OCI-LY3 (cell line): Measurements from ENCODE around the gene ACTL9.

Experiments
- H2AFZ ChIP-seq: fragments of 200-600, 300-600 bp; shearing (Covaris generic); 2 replicates; pipeline ENCODE4 v1.6.0; 2014; ENCODE audit warnings: antibody characterized with exemption, low read depth, low read length
- H3K27ac ChIP-seq: fragments of 200-600, 300-600 bp; sonication (generic); 2 replicates; pipeline ENCODE4 v1.5.1; 2014; ENCODE audit warnings: mild to moderate bottlenecking, low read length, moderate library complexity, mixed read lengths
- H3K27me3 ChIP-seq: fragments of 200-600, 300-600 bp; sonication (generic); 2 replicates; pipeline ENCODE4 v1.6.1; 2014; ENCODE audit warnings: low read depth, low read length, mixed read lengths
- H3K36me3 ChIP-seq: fragments of 200-600, 300-600 bp; sonication (generic); replicated peaks from 2 replicates; pipeline ENCODE3; 2014; ENCODE audit warnings: low read depth, low read length, mixed read lengths
- H3K4me1 ChIP-seq: fragments of 300-600, 200-600 bp; sonication (generic); 2 replicates; pipeline ENCODE4 v1.6.1; 2014; ENCODE audit warnings: low read length, mixed read lengths
- H3K4me2 ChIP-seq: fragments of 200-600, 300-600 bp; sonication (generic); 2 replicates; pipeline ENCODE4 v1.6.1; 2014; ENCODE audit warnings: low read length, mixed read lengths
- H3K4me3 ChIP-seq: fragments of 300-600, 200-600 bp; sonication (generic); 2 replicates; pipeline ENCODE4 v1.5.1; 2014; ENCODE audit warnings: antibody characterized with exemption, mild to moderate bottlenecking, low read length, moderate library complexity
- H3K79me2 ChIP-seq: fragments of 300-600, 200-600 bp; shearing (Covaris generic); 2 replicates; pipeline ENCODE4 v1.6.1; 2014; ENCODE audit warnings: mild to moderate bottlenecking, low read length, mixed read lengths
- H3K9ac ChIP-seq: fragments of 300-600, 200-600 bp; shearing (Covaris generic); 2 replicates; pipeline ENCODE4 v1.6.0; 2014; ENCODE audit warnings: mild to moderate bottlenecking, low read length, moderate library complexity
- H3K9me3 ChIP-seq: fragments of 200-600, 300-600 bp; shearing (Covaris generic); 2 replicates; pipeline ENCODE4 v1.6.1; 2014; ENCODE audit warnings: low read length, mixed read lengths; ENCODE audit not compliant: insufficient read depth
- H4K20me1 ChIP-seq: fragments of 200-600, 300-600 bp; sonication (generic); 2 replicates; pipeline ENCODE4 v1.6.1; 2016; ENCODE audit warnings: low read length, mixed read lengths; ENCODE audit not compliant: insufficient read depth
- CTCF ChIP-seq: fragments of 200-600, 300-600 bp; sonication (generic); IDR thresholded peaks from 2 replicates; pipeline ENCODE4 v1.5.1; 2014; ENCODE audit warnings: antibody characterized with exemption, low read length, low read depth
- EZH2phosphoT487 ChIP-seq: fragments of 200-600 bp; shearing (Covaris generic); IDR thresholded peaks from 2 replicates; pipeline ENCODE4 v1.6.1; 2018; ENCODE audit warnings: antibody characterized with exemption, mixed run types, low read depth

Gene ACTL9

GRCh38 chr19:8703223-8703622 lies 4.6 kb upstream of the ACTL9 start:
- Histone ChIP-seq H3K9me3 (no peaks in the 10 kb centered on the region), H4K20me1 (no peaks in the 10 kb centered on the region), H3K36me3 (no peaks in the 10 kb centered on the region), H3K79me2 (no peaks in the 10 kb centered on the region), H3K9ac (no peak overlapping the region), H3K27me3 (no peaks in the 10 kb centered on the region), H3K4me2 (no peak overlapping the region), H3K27ac (no peak overlapping the region), H2AFZ (no peak overlapping the region), H3K4me1 (no peaks in the 10 kb centered on the region), H3K4me3 (no peak overlapping the region)
- TF ChIP-seq CTCF, result no peak
- TF ChIP-seq EZH2phosphoT487, result no peak

GRCh38 chr19:8702350-8702749 lies 3.8 kb upstream of the ACTL9 start:
- H3K4me3 ChIP-seq, result no peak overlapping the region
- H3K79me2 ChIP-seq, result no peaks in the 10 kb centered on the region
- no peak overlapping the region for H3K4me2 ChIP-seq
- no peak overlapping the region for H2AFZ ChIP-seq
- no peak overlapping the region for H3K27ac ChIP-seq
- H3K36me3 ChIP-seq, result no peaks in the 10 kb centered on the region
- TF ChIP-seq EZH2phosphoT487 (no peak), CTCF (no peak)
- H3K9me3 ChIP-seq, result no peaks in the 10 kb centered on the region
- H3K27me3 ChIP-seq, result no peaks in the 10 kb centered on the region
- H4K20me1 ChIP-seq, result no peaks in the 10 kb centered on the region
- no peak overlapping the region for H3K9ac ChIP-seq
- no peaks in the 10 kb centered on the region for H3K4me1 ChIP-seq

GRCh38 chr19:8700956-8701355 lies 2.4 kb upstream of the ACTL9 start:
- no peak for TF ChIP-seq EZH2phosphoT487
- no peak for TF ChIP-seq CTCF
- H3K9me3 ChIP-seq, result no peaks in the 10 kb centered on the region
- H2AFZ ChIP-seq, result no peak overlapping the region
- no peaks in the 10 kb centered on the region for H3K4me1 ChIP-seq
- no peak overlapping the region for H3K27ac ChIP-seq
- H3K4me2 ChIP-seq, result no peak overlapping the region
- H3K9ac ChIP-seq, result no peak overlapping the region
- no peaks in the 10 kb centered on the region for H3K36me3 ChIP-seq
- no peaks in the 10 kb centered on the region for H4K20me1 ChIP-seq
- no peaks in the 10 kb centered on the region for H3K27me3 ChIP-seq
- no peak overlapping the region for H3K4me3 ChIP-seq
- H3K79me2 ChIP-seq, result no peaks in the 10 kb centered on the region

GRCh38 chr19:8699908-8700307 lies 1.3 kb upstream of the ACTL9 start:
- TF ChIP-seq EZH2phosphoT487 (no peak), CTCF (no peak)
- H3K4me2 ChIP-seq, result no peak overlapping the region

More at GRCh38 chr19:8699908-8700307, 1.3 kb upstream of the ACTL9 start:
- Histone ChIP-seq H4K20me1 (no peaks in the 10 kb centered on the region), H3K4me1 (no peaks in the 10 kb centered on the region), H3K27me3 (no peaks in the 10 kb centered on the region), H3K9ac (no peak overlapping the region), H3K9me3 (no peaks in the 10 kb centered on the region), H3K27ac (no peak overlapping the region), H3K36me3 (no peaks in the 10 kb centered on the region), H3K4me3 (no peak overlapping the region), H2AFZ (no peak overlapping the region), H3K79me2 (no peaks in the 10 kb centered on the region)
